ENCODE data around the gene DNAJC7. TPM values are rescaled to one million over a fixed set of nuclear protein-coding genes. Genes with fewer than 3 reads are reported as not detected.

Gene DNAJC7
- total RNA-seq, 1 donor from 2014 or later = 57.6 TPM

- DNase-seq (ENCODE audit: low read depth) = no peak
- no peak for TF ChIP-seq CTCF (conservative IDR thresholded peaks at IDR 0.05; ENCODE audit: low read depth, low read length)
- H3K4me3 ChIP-seq (ENCODE audit: low read depth, low read length) = no peak overlapping the region
Observed at GRCh38 chr17:42041619-42042018, 24.4 kb upstream of the DNAJC7 start.

DNA sequence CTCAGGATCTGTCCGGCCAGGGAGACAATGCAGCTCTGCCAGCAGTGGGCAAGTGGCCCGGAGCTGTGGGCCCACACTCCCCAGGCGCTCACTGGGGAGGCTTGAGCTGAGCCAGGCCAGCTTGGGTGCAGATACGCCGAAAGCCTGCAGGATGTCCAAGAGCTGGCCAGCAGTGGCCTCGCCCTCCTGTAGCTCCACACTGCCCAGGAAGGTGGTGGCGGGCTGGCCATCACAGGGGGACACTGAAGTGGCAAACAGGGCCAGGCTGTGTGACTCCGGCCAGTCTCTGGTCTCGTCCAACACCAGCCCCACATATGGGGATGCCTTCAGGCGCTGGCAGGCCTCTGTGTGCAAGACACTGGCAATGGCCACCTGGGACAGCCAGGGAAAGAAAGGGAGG, 23.6 kb upstream of the DNAJC7 start:
- TF ChIP-seq CTCF (conservative IDR thresholded peaks at IDR 0.05; ENCODE audit: low read depth, low read length) = no peak
- DNase-seq (ENCODE audit: low read depth) = no peak
- H3K4me3 ChIP-seq (ENCODE audit: low read depth, low read length) = no peak overlapping the region

DNA sequence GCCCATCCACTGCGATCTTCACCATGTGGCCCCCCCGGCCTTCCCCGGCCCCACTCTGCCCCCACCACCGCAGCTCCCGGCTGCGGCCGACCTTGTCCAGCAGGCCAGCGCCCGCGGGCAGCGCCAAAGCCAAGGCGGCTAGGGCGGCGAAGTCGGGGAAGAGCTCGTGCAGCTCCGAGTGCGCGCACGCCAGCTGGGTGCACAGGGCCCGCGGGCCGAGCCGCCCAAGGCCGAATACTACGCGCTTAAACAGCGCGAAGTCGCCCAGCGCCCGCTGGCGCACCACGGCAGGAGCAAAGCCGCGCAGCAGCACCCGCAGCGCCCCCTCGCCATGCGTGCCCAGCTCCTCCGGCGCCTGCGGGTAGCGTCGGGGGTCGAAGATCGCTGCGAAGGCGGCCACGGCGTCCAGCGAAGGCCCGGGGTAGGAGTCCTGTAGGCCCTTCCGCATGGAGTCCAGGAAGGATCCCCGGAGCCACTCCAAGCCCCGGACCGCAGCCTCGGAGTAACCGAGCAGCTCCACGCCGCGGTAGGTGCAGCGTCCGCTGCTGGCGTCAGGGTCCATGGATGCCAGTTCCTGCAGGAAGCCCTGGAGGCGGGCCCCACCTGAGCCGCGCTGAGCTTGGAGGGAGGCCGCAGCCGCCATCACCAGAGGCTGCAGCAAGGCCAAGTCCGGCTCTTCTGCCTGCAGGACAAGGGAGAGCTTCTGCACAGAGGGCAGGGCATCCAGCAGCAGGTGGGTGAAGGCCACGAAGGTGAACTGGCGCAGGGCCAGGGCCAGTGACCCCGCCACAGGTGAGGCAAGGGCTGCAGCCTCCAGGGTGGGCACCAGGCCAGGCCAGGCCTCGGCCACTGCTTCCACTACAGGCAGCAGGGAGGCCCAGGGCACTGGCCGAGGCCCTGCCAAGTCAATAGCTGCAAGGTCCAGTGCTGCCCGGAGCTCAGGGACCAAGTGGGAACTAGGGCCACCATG, 22.8 kb upstream of the DNAJC7 start:
- TF ChIP-seq CTCF (conservative IDR thresholded peaks at IDR 0.05; ENCODE audit: low read depth, low read length) = no peak
- no peak overlapping the region for H3K4me3 ChIP-seq (ENCODE audit: low read depth, low read length)
- DNase-seq (ENCODE audit: low read depth) = no peak

DNA sequence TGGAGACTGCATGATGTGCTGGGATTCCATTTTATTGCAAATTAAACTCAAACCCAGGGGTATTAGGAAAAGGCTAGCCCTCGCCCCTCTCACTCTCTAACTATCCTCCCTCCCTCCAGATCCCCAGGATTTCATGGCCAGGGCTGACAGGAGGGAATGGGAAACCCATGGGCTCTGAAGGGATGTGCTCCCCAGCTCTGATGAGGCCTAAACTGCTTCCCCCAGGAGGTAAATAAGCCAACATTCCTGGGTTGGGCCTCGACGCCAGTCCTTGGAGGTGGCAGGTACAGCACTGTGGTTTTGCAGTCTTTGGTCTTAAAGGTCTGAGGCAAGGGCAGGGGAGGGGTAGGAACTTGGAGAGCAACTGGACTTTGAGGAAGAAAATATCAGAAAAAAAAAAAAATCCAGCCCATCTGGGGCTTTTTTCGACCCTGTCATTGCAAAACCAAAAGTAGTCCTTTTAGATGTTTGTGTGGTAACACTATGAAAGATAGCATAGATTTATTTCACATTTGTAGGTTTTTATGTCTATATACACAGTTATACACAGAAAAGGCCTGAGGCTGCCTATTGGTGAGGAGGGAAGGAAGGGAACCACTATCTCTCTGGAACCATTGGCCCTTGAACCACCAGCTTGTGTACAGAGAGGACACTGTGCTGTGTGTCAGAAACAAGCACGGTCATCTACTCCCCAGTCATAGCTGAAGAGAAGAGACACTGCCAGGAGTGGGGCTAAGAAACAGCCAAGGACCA, 21.2 kb upstream of the DNAJC7 start:
- H3K4me3 ChIP-seq (ENCODE audit: low read depth, low read length) = no peak overlapping the region
- TF ChIP-seq CTCF (conservative IDR thresholded peaks at IDR 0.05; ENCODE audit: low read depth, low read length) = no peak
- no peak for DNase-seq (ENCODE audit: low read depth)

DNA sequence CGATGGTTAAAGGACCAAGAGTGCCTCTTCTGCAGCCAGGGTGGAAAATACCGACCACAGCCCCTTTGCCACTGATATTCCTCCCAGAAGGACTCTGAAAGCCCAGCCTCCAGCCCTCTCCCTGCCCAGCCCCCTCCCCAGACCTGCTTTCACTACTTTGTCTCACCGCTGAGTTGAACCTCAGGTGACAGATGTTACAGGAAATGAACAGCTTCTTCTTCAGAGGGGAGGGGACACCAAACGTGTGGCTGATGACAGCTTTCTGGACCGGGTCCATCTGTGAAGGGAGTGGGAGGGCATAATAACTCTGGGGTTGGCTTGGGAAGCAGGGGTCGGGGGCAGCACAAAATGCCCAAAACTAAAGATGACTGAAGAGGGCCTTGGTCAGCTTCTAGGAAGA, 16.8 kb upstream of the DNAJC7 start:
- DNase-seq (ENCODE audit: low read depth) = no peak
- no peak overlapping the region for H3K4me3 ChIP-seq (ENCODE audit: low read depth, low read length)
- TF ChIP-seq CTCF (conservative IDR thresholded peaks at IDR 0.05; ENCODE audit: low read depth, low read length) = no peak

DNA sequence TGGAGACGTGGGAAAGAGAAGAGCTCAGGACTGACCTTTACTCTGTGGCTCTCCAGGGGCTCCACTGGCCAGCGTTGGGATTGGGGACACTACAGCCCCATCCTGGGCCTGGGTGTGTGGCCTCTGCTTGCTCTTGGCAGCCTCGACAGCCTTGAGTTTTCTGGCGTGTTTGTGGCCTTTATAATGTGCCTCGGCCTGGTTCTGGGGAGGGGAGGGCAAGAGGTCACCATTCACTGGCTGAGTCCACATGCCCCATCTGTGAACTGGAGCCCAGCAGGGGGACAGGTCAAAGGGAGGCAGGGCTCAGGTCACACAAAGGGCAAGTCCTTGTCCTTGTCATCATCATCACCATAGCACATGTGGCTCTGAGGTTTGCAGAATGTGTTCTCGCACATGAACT, 14.3 kb upstream of the DNAJC7 start:
- TF ChIP-seq CTCF (conservative IDR thresholded peaks at IDR 0.05; ENCODE audit: low read depth, low read length) = no peak
- no peak overlapping the region for H3K4me3 ChIP-seq (ENCODE audit: low read depth, low read length)
- no peak for DNase-seq (ENCODE audit: low read depth)
